ENCODE measurements around the gene TRAPPC3L.

GRCh38 chr6:116568821-116569755 is 23.6 kb upstream of the TRAPPC3L start:
- no peak for TF ChIP-seq PATZ1 (CRISPR knock-in tag; IDR thresholded peaks at IDR 0.05; ENCODE audit: borderline replicate concordance)
- TF ChIP-seq ZNF565 (CRISPR knock-in tag; conservative IDR thresholded peaks at IDR 0.05; ENCODE audit: low read depth): no peak
- TF ChIP-seq ARNTL (CRISPR knock-in tag; IDR thresholded peaks at IDR 0.05; ENCODE audit: borderline replicate concordance, low read depth): no peak
- no peak for TF ChIP-seq RARB (CRISPR knock-in tag; IDR thresholded peaks at IDR 0.05)
- TF ChIP-seq ZC3H10 (CRISPR knock-in tag; IDR thresholded peaks at IDR 0.05): no peak
- TF ChIP-seq OSR1 (CRISPR knock-in tag; IDR thresholded peaks at IDR 0.05): no peak
- no peak for TF ChIP-seq TSHZ2 (CRISPR knock-in tag; IDR thresholded peaks at IDR 0.05)
- no peak for TF ChIP-seq TCF4 (CRISPR knock-in tag; IDR thresholded peaks at IDR 0.05; ENCODE audit: borderline replicate concordance)
- no peak for TF ChIP-seq ZFP3 (CRISPR knock-in tag; IDR thresholded peaks at IDR 0.05)
- TF ChIP-seq CSDC2 (CRISPR knock-in tag; IDR thresholded peaks at IDR 0.05): no peak
- TF ChIP-seq CREB5 (CRISPR knock-in tag; IDR thresholded peaks at IDR 0.05; ENCODE audit: low read depth): no peak
- TF ChIP-seq ESRRG (CRISPR knock-in tag; IDR thresholded peaks at IDR 0.05): no peak
